ENCODE data around the gene CCDC183.
"Not testable (repeated sequence)": the region's sequence is repeated elsewhere in the genome, so short reads cannot be mapped to it uniquely, and the experiment has no call there.

CCDC183 gene

GRCh38 chr9:136825295-136826187, 29.4 kb downstream of the CCDC183 start:
- DNase-seq (ENCODE audit: low spot score), result no peak

GRCh38 chr9:136826188-136826541, 30.0 kb downstream of the CCDC183 start:
- no peak for DNase-seq (ENCODE audit: low spot score)

GRCh38 chr9:136826703-136827582, 30.8 kb downstream of the CCDC183 start:
- DNase-seq (ENCODE audit: low spot score), result no peak

- no peak for DNase-seq (ENCODE audit: low spot score)
Measured at GRCh38 chr9:136827794-136828473, 31.8 kb downstream of the CCDC183 start.

GRCh38 chr9:136828474-136829140, 32.5 kb downstream of the CCDC183 start:
- DNase-seq (ENCODE audit: low spot score), result no peak

- no peak for DNase-seq (ENCODE audit: low spot score)
Measured at GRCh38 chr9:136829412-136829811, 33.3 kb downstream of the CCDC183 start.

- DNase-seq (ENCODE audit: low spot score), result no peak
Measured at GRCh38 chr9:136829981-136830885, 34.1 kb downstream of the CCDC183 start.

GRCh38 chr9:136831002-136831719, 35.0 kb downstream of the CCDC183 start:
- DNase-seq (ENCODE audit: low spot score), result no peak

- no peak for DNase-seq (ENCODE audit: low spot score)
Measured at GRCh38 chr9:136831720-136832104, 35.6 kb downstream of the CCDC183 start.

GRCh38 chr9:136832581-136832980, 36.4 kb downstream of the CCDC183 start:
- no peak for DNase-seq (ENCODE audit: low spot score)

GRCh38 chr9:136833381-136834048, 37.4 kb downstream of the CCDC183 start:
- DNase-seq (ENCODE audit: low spot score), result not testable (repeated sequence)

GRCh38 chr9:136835162-136835931, 39.2 kb downstream of the CCDC183 start:
- no peak for DNase-seq (ENCODE audit: low spot score)

GRCh38 chr9:136835932-136836904, 40.1 kb downstream of the CCDC183 start:
- DNase-seq (ENCODE audit: low spot score), result no peak

GRCh38 chr9:136837146-136837855, 41.2 kb downstream of the CCDC183 start:
- no peak for DNase-seq (ENCODE audit: low spot score)

GRCh38 chr9:136837856-136838277, 41.7 kb downstream of the CCDC183 start:
- not testable (repeated sequence) for DNase-seq (ENCODE audit: low spot score)

- no peak for DNase-seq (ENCODE audit: low spot score)
Measured at GRCh38 chr9:136838314-136839228, 42.4 kb downstream of the CCDC183 start.
